Keratinocyte (primary cell): Measurements from ENCODE around the gene TM9SF3. TPM values are rescaled to one million over a fixed set of nuclear protein-coding genes. Genes with fewer than 3 reads are reported as not detected.

Source experiments
- DNase-seq: peaks from one replicate; pipeline ENCODE4 v3.0.0-alpha.2; 2011; ENCODE audit warnings: low read depth, missing footprints, low spot score
- FAIRE-seq: peaks from 2 replicates; lab custom pipeline; 2011; peaks lifted over from hg19 to GRCh38; lab: Jason Lieb, UNC
- H2AFZ ChIP-seq: 2 replicates; pipeline ENCODE4 v1.6.0; 2012; ENCODE audit warnings: low read length, control low read depth, inconsistent platforms; ENCODE audit not compliant: control insufficient read depth
- H3K27ac ChIP-seq: 2 replicates; pipeline ENCODE4 v1.5.1; 2011; ENCODE audit warnings: low read length; ENCODE audit not compliant: control insufficient read depth, insufficient read depth
- H3K27me3 ChIP-seq: 3 replicates; pipeline ENCODE4 v1.6.0; 2011; ENCODE audit warnings: low read length; ENCODE audit not compliant: control insufficient read depth, insufficient read depth; ENCODE audit errors: extremely low read depth
- H3K36me3 ChIP-seq, 2 experiments: 2 replicates in 1 of 2; 3 replicates in 1 of 2; pipeline ENCODE4 v1.5.1; 2011; ENCODE audit warnings: low read length in 2 of 2, mild to moderate bottlenecking in 1 of 2; ENCODE audit not compliant: control insufficient read depth in 2 of 2, insufficient read depth in 2 of 2; ENCODE audit errors: extremely low read depth in 1 of 2
- H3K4me1 ChIP-seq: 3 replicates; pipeline ENCODE4 v1.5.1; 2011; ENCODE audit warnings: low read length; ENCODE audit not compliant: control insufficient read depth, insufficient read depth; ENCODE audit errors: extremely low read depth
- H3K4me2 ChIP-seq: 3 replicates; pipeline ENCODE4 v1.6.0; 2011; ENCODE audit warnings: low read depth, low read length; ENCODE audit not compliant: control insufficient read depth, insufficient read depth; ENCODE audit errors: extremely low read depth
- H3K4me3 ChIP-seq, 3 experiments: fragments of 200-600 bp in 1 of 3; sonication (generic) in 1 of 3; 2 replicates in 2 of 3; 3 replicates in 1 of 3; pipeline ENCODE4 v1.5.1; 2011 to 2016; ENCODE audit warnings: low read length in 3 of 3, mild to moderate bottlenecking in 3 of 3, control low read depth in 2 of 3, inconsistent platforms in 1 of 3, low read depth in 1 of 3, mixed read lengths in 1 of 3, mixed run types in 1 of 3, moderate library complexity in 1 of 3; ENCODE audit not compliant: control insufficient read depth in 2 of 3, insufficient read depth in 2 of 3; ENCODE audit errors: extremely low read depth in 1 of 3
- H3K79me2 ChIP-seq: 2 replicates; pipeline ENCODE4 v1.6.0; 2012; ENCODE audit warnings: low read length; ENCODE audit not compliant: control insufficient read depth, insufficient read depth
- H3K9ac ChIP-seq: 3 replicates; pipeline ENCODE4 v1.6.0; 2011; ENCODE audit warnings: low read length; ENCODE audit not compliant: control insufficient read depth, insufficient read depth; ENCODE audit errors: extremely low read depth
- H3K9me1 ChIP-seq: 3 replicates; pipeline ENCODE4 v1.6.0; 2011; ENCODE audit warnings: low read length; ENCODE audit not compliant: control insufficient read depth, insufficient read depth; ENCODE audit errors: extremely low read depth
- H3K9me3 ChIP-seq: 2 replicates; pipeline ENCODE4 v1.5.1; 2012; ENCODE audit warnings: low read depth, low read length; ENCODE audit not compliant: control insufficient read depth
- H4K20me1 ChIP-seq: 3 replicates; pipeline ENCODE4 v1.6.0; 2011; ENCODE audit warnings: low read length; ENCODE audit not compliant: control insufficient read depth, insufficient read depth; ENCODE audit errors: extremely low read depth
- CTCF ChIP-seq, 3 experiments: IDR thresholded peaks in 1 of 3; conservative IDR thresholded peaks in 1 of 3; optimal IDR thresholded peaks in 1 of 3; 2 replicates in 2 of 3; 3 replicates in 1 of 3; pipeline versions ENCODE3 to v1.5.1; 2011; ENCODE audit warnings: low read length in 3 of 3, mild to moderate bottlenecking in 3 of 3, moderate library complexity in 2 of 3, control low read depth in 1 of 3, inconsistent platforms in 1 of 3; ENCODE audit not compliant: insufficient read depth in 2 of 3; ENCODE audit errors: extremely low read depth in 1 of 3
- EZH2 ChIP-seq: IDR thresholded peaks from one replicate; pipeline ENCODE4 v1.6.1; 2012; ENCODE audit warnings: inconsistent platforms, mild to moderate bottlenecking, low read length, moderate library complexity
- dilution Hi-C: fragments of 300-500 bp; cut with MboI; formaldehyde crosslinking; loops from one replicate; pipeline ENCODE4 v1.7.0; 2020; ENCODE audit warnings: low sequenced_read_pairs; ENCODE audit not compliant: extremely low pct_ligation_motif_present
- polyA plus RNA-seq, 5 experiments: library from polyadenylated mRNA; depleted of rRNA in 3 of 5; stranded (reverse) in 3 of 5; stranded (forward) in 1 of 5; unstranded in 1 of 5; fragments of >200 nt; gene quantifications; 1 replicate in 1 of 5; 2 replicates in 3 of 5; 3 replicates in 1 of 5; pipeline versions ENCODE4 v1.2.1 to v1.2.3, GENCODE V29; 2011 to 2012; ENCODE audit warnings: missing spikeins in 2 of 5, low read depth in 1 of 5, low replicate concordance in 1 of 5

TM9SF3 gene
- polyA plus RNA-seq, 1 donor (not counting 4 experiments of a cell fraction or from before 2014, with no cell fraction given): 90.0 TPM

DNA sequence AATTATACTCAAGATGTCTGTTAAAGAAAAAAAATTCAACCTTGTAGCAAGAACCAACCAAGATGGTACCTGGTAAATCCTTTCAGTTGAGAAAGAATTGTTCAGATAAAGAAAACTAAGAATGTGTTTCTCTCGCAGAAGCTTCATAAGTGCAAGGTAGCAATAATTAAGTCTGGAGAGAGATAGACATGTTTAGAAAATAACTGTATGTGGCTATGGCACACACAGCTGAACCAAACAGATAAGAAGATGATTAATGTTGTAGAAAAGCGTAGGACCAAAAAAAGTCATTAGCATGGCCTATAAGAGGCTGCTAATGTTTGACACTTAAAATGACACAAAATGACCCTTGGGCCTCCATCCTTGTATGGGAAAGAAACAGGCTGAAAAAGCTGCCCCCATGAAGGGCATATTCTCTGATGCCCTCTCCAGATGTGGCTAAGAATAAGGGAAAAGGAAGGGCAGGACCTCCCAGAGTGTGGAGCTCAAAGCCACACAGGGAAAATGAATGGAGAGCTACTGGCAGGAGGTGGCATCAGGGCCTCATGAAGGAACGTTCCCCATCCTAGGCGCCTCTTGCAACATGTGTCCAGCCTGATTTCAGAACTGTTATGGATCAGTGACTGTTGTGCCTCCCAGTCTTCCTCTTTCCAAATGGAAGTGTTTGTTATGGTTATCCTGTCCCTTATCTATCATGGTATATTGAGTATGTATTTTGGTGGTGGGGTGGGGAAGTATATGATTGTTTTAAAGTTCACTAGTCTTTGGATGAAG is 103.8 kb downstream of the TM9SF3 start:
- Histone ChIP-seq H3K4me3 (no peak overlapping the region), H3K9me3 (no peaks in the 10 kb centered on the region), H3K9me1 (no peaks in the 10 kb centered on the region), H4K20me1 (peaks cover 2% of the 10 kb centered on the region), H3K36me3 (no peaks in the 10 kb centered on the region), H3K4me1 (no peaks in the 10 kb centered on the region), H3K27ac (no peak overlapping the region), H3K4me2 (no peak overlapping the region), H3K27me3 (peaks cover 7% of the 10 kb centered on the region), H3K9ac (no peak overlapping the region), H2AFZ (no peak overlapping the region), H3K79me2 (no peaks in the 10 kb centered on the region)
- DNase-seq: no peak
- no peak for FAIRE-seq
- TF ChIP-seq CTCF (optimal IDR thresholded peaks at IDR 0.05 in 1 of 3, IDR thresholded peaks at IDR 0.05 in 1 of 3, conservative IDR thresholded peaks at IDR 0.05 in 1 of 3; ENCODE audit: extremely low read depth in 1 of 3, insufficient read depth in 2 of 3, low read length in 3 of 3) (no peak), EZH2 (no peak)
- dilution Hi-C loops: no loop called here

DNA sequence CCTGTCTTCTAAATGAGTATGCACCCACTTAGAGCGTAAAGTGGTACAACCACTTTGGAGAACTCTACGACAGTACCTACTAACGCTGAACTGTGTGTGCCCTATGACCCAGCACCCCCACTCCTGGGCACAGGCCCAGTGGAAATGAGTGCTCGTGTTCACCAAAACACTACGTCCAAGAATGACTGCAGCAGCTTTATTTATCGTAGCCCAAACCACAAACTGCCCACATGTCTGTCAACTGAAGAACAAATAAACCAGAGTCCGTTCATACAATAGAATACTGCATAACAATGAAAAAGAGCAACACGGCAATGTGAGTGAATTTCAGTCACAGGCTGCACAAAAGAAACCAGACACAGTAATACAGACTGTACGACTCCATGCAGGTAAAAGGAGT is 108.5 kb downstream of the TM9SF3 start:
- Histone ChIP-seq H3K9me1 (no peaks in the 10 kb centered on the region), H3K4me1 (no peaks in the 10 kb centered on the region), H3K9ac (no peak overlapping the region), H3K27me3 (peaks cover 5% of the 10 kb centered on the region), H2AFZ (no peak overlapping the region), H3K4me2 (no peak overlapping the region), H4K20me1 (peaks cover 2% of the 10 kb centered on the region), H3K79me2 (no peaks in the 10 kb centered on the region), H3K36me3 (no peaks in the 10 kb centered on the region), H3K9me3 (no peaks in the 10 kb centered on the region), H3K4me3 (no peak overlapping the region), H3K27ac (no peak overlapping the region)
- FAIRE-seq: no peak
- dilution Hi-C loops: no loop called here
- TF ChIP-seq CTCF (optimal IDR thresholded peaks at IDR 0.05 in 1 of 3, IDR thresholded peaks at IDR 0.05 in 1 of 3, conservative IDR thresholded peaks at IDR 0.05 in 1 of 3; ENCODE audit: extremely low read depth in 1 of 3, insufficient read depth in 2 of 3, low read length in 3 of 3) (no peak), EZH2 (no peak)
- DNase-seq: no peak
